Endothelial cell (in vitro differentiated cells): Measurements from ENCODE around the gene UBA6. TPM values are rescaled to one million over a fixed set of nuclear protein-coding genes. Genes with fewer than 3 reads are reported as not detected.
"Not testable (repeated sequence)": the region's sequence is repeated elsewhere in the genome, so short reads cannot be mapped to it uniquely, and the experiment has no call there.

Experiments
- DNase-seq: peaks from one replicate; pipeline ENCODE4 v3.0.0; 2021; ENCODE audit warnings: low spot score
- H3K27ac Mint-ChIP-seq: one replicate; pipeline ENCODE4 v1.8.0; 2021; ENCODE audit warnings: mixed read lengths, inconsistent platforms; ENCODE audit not compliant: unreplicated experiment
- H3K27me3 Mint-ChIP-seq: one replicate; pipeline ENCODE4 v1.8.0; 2021; ENCODE audit warnings: mild to moderate bottlenecking, moderate library complexity, mixed read lengths, inconsistent platforms; ENCODE audit not compliant: unreplicated experiment
- H3K36me3 Mint-ChIP-seq: one replicate; pipeline ENCODE4 v1.8.0; 2021; ENCODE audit warnings: mild to moderate bottlenecking, low read depth, mixed read lengths, inconsistent platforms; ENCODE audit not compliant: unreplicated experiment
- H3K4me1 Mint-ChIP-seq: one replicate; pipeline ENCODE4 v1.8.0; 2021; ENCODE audit warnings: mild to moderate bottlenecking, mixed read lengths, inconsistent platforms; ENCODE audit not compliant: unreplicated experiment
- H3K4me3 Mint-ChIP-seq: one replicate; pipeline ENCODE4 v1.8.0; 2021; ENCODE audit warnings: mild to moderate bottlenecking, mixed read lengths, inconsistent platforms; ENCODE audit not compliant: unreplicated experiment
- H3K9me3 Mint-ChIP-seq: one replicate; pipeline ENCODE4 v1.8.0; 2021; ENCODE audit warnings: mixed read lengths, inconsistent platforms; ENCODE audit not compliant: unreplicated experiment
- total RNA-seq: library from RNA; stranded (reverse); fragmentation: NEBNext Ultra II Directional; extraction: Animal tissue kit (Norgen Biotek cat#: 25700); gene quantifications from one replicate; pipeline ENCODE4 v1.2.1, GENCODE V29; 2021; ENCODE audit not compliant: unreplicated experiment
- TF ChIP-seq, protein P1 (sequence below): fragments of 200-600 bp; sonication (generic); IDR thresholded peaks from one replicate; pipeline ENCODE4 v1.5.0; 2021; ENCODE audit warnings: antibody characterized with exemption; ENCODE audit not compliant: unreplicated experiment

UBA6 gene
- total RNA-seq, 1 donor from 2014 or later, result 79.5 TPM

DNA sequence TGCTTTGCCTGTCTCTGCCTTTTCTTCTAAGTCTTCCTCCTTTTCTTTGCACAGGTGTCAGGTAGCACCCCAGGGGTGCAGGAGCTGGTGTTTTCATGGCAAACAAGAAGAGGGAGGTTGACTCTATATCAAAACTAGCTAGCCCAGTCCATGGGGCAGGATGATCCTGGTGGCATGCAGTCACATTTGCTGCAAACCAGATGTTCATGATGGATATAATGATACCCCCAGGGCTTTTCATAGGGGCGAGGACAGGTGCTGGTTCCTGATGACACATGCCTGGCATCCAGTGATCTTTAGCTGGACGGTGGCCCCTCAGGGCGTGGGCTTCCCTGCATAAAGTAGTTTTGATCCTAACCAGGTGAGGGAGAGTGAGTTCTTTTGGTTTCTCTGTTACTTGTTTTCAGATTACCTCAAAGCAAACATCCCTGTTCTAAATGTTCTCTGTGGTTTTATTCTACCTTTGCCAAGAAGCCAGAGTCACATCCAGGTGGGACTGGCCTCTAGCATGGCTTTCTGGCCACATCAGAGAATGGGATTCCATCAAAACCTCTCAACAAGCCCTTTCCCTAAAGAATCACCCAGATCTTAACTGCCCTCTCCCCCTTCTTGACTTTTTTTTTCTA, 11.2 kb upstream of the UBA6 start:
- H3K36me3 Mint-ChIP-seq, result peaks cover 11% of the 10 kb centered on the region
- no peak overlapping the region for H3K4me3 Mint-ChIP-seq
- TF ChIP-seq, protein P1, sequence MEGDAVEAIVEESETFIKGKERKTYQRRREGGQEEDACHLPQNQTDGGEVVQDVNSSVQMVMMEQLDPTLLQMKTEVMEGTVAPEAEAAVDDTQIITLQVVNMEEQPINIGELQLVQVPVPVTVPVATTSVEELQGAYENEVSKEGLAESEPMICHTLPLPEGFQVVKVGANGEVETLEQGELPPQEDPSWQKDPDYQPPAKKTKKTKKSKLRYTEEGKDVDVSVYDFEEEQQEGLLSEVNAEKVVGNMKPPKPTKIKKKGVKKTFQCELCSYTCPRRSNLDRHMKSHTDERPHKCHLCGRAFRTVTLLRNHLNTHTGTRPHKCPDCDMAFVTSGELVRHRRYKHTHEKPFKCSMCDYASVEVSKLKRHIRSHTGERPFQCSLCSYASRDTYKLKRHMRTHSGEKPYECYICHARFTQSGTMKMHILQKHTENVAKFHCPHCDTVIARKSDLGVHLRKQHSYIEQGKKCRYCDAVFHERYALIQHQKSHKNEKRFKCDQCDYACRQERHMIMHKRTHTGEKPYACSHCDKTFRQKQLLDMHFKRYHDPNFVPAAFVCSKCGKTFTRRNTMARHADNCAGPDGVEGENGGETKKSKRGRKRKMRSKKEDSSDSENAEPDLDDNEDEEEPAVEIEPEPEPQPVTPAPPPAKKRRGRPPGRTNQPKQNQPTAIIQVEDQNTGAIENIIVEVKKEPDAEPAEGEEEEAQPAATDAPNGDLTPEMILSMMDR, result no peak
- no peak overlapping the region for H3K27ac Mint-ChIP-seq
- no peaks in the 10 kb centered on the region for H3K9me3 Mint-ChIP-seq
- peaks cover 5% of the 10 kb centered on the region for H3K27me3 Mint-ChIP-seq
- H3K4me1 Mint-ChIP-seq, result peaks cover 9% of the 10 kb centered on the region
- DNase-seq, result no peak

DNA sequence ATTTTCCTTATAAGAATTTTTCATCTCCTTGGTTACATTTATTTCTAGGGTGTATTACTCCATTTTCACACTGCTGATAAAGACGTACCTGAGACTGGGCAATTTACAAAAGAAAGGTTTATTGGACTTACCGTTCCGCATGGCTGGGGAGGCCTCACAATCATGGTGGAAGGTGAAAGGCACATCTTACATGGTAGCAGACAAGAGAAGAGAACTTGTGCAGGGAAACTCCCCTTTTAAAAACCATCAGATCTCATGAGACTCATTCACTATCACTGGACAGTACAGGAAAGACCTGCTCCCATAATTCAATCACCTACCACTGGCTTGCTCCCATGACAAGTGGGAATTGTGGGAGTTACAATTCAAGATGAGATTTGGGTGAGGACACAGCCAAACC, 5.7 kb upstream of the UBA6 start:
- not testable (repeated sequence) for H3K27ac Mint-ChIP-seq, H3K4me1 Mint-ChIP-seq, H3K36me3 Mint-ChIP-seq, H3K27me3 Mint-ChIP-seq, DNase-seq, H3K9me3 Mint-ChIP-seq, H3K4me3 Mint-ChIP-seq

DNA sequence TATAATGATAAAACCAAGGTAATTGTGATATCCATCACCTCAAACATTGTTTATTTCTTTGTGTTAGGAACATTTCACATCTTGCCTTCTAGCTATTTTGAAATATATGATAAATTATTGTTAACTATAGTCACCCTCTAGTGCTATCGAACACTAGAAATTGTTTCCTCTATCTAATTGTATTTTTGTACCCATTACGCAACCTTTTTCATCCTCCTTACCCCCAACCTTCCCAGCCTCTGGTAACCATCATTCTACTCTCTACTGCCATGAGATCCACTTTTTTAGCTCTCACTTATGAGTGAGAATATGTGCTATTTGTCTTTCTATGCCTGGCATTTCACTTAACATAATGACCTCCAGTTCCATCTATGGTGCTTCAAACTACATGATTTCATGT, 3.9 kb upstream of the UBA6 start:
- Mint-ChIP-seq H3K4me1 (peaks cover 4% of the 10 kb centered on the region), H3K9me3 (no peaks in the 10 kb centered on the region), H3K36me3 (peaks cover 4% of the 10 kb centered on the region), H3K4me3 (no peak overlapping the region), H3K27me3 (no peaks in the 10 kb centered on the region), H3K27ac (no peak overlapping the region)
- DNase-seq, result no peak
- TF ChIP-seq, protein P1, result no peak

DNA sequence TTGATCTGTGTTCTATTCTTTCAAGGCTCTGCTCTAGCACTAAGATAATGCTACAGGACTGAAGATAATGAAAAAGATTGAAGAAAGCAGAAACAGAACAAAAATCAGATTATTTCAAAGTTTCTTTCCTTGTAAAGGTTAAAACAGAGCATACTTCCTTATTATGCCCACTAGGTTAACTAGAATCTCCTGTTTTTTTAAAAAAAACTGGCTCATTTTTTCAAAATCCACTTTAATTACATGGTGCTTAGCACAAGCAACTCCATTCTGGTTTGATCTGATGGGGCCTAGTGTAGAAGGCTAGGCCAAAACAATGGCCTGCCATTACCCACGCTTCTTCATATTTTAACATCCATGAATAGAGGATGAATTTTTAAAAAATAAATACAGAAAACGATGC, 1.2 kb upstream of the UBA6 start:
- H3K27me3 Mint-ChIP-seq, result no peaks in the 10 kb centered on the region
- TF ChIP-seq, protein P1, result no peak
- peaks cover 16% of the 10 kb centered on the region for H3K4me1 Mint-ChIP-seq
- DNase-seq, result no peak
- peaks cover 4% of the 10 kb centered on the region for H3K36me3 Mint-ChIP-seq
- peak overlapping the region; percentile 33 for H3K27ac Mint-ChIP-seq
- no peaks in the 10 kb centered on the region for H3K9me3 Mint-ChIP-seq
- no peak overlapping the region for H3K4me3 Mint-ChIP-seq

DNA sequence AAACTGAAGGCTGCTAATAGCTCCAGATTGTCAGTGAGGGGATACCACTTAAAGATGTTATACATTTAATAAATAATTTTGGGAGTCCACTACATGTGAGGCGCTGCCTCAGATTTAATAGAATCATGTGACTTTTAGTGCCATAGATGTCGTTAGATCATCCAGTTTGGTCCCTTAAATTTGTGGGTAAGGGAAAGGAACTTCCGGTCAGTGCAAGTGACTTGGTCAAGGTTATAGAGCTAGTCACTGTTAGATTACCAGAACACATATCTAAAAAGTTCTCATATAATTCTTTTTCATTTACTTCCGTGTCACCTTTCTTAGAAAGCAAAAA, 529 bp upstream of the UBA6 start:
- TF ChIP-seq, protein P1, result no peak
- Mint-ChIP-seq H3K4me1 (peaks cover 16% of the 10 kb centered on the region), H3K4me3 (peak overlapping the region; percentile 95), H3K27ac (peak overlapping the region; percentile 91), H3K36me3 (peaks cover 1% of the 10 kb centered on the region), H3K9me3 (no peaks in the 10 kb centered on the region), H3K27me3 (no peaks in the 10 kb centered on the region)
- no peak for DNase-seq
